Activated naive CD8-positive, alpha-beta T cell treated with anti-CD3 and anti-CD28 coated beads, Interleukin-2, amount 10 ng/mL, durations not matched to agents 7 days and 5 days (primary cell): Measurements from ENCODE around the gene RAB31. TPM values are rescaled to one million over a fixed set of nuclear protein-coding genes. Genes with fewer than 3 reads are reported as not detected.
A peak's percentile ranks its signal among the peaks of the same experiment; 100 is the strongest.
"Not testable (repeated sequence)": the region's sequence is repeated elsewhere in the genome, so short reads cannot be mapped to it uniquely, and the experiment has no call there.

Experiments used
- ATAC-seq: fragments of 150-1000 bp; cut with Tn5 transposase; one replicate; pipeline ENCODE4 v1.10.0; 2021; ENCODE audit warnings: low read depth, moderate library complexity
- POLR2A ChIA-PET: fragments of 350-600 bp; sonication (Branson Sonifier 250); formaldehyde crosslinking; loops from one replicate; lab custom pipeline; 2021; ENCODE audit warnings: antibody characterized with exemption; lab: Charles Lee
- DNase-seq: peaks from one replicate; pipeline ENCODE4 v3.0.0; 2021
- H3K27ac Mint-ChIP-seq: one replicate; pipeline ENCODE4 v1.8.0; 2022; ENCODE audit warnings: mild to moderate bottlenecking, mixed read lengths
- H3K27me3 Mint-ChIP-seq: one replicate; pipeline ENCODE4 v1.8.0; 2022; ENCODE audit warnings: mild to moderate bottlenecking, moderate library complexity, mixed read lengths
- H3K36me3 Mint-ChIP-seq: one replicate; pipeline ENCODE4 v1.8.0; 2021; ENCODE audit warnings: mild to moderate bottlenecking, mixed read lengths
- H3K4me1 Mint-ChIP-seq: one replicate; pipeline ENCODE4 v1.8.0; 2021; ENCODE audit warnings: mixed read lengths
- H3K4me3 Mint-ChIP-seq: one replicate; pipeline ENCODE4 v1.8.0; 2022; ENCODE audit warnings: mild to moderate bottlenecking, moderate library complexity, mixed read lengths
- H3K9me3 Mint-ChIP-seq: one replicate; pipeline ENCODE4 v1.8.0; 2021; ENCODE audit warnings: mixed read lengths
- total RNA-seq, 2 experiments: library from RNA; stranded (reverse); gene quantifications; one replicate each; pipeline ENCODE4 v1.2.3, GENCODE V29; 2021

The RAB31 gene
- total RNA-seq, 2 experiments from 2014 or later: 0.94 to 3.6 TPM

GRCh38 chr18:9756933-9757470 lies 48.9 kb downstream of the RAB31 start:
- H3K9me3 Mint-ChIP-seq: peaks cover 1% of the 10 kb centered on the region
- ATAC-seq (no peak), DNase-seq (no peak)
- POLR2A ChIA-PET: no interaction called here
- H3K27me3 Mint-ChIP-seq: peaks cover 12% of the 10 kb centered on the region
- no peak overlapping the region for H3K27ac Mint-ChIP-seq
- H3K4me3 Mint-ChIP-seq: no peak overlapping the region
- peaks cover 4% of the 10 kb centered on the region for H3K4me1 Mint-ChIP-seq
- no peaks in the 10 kb centered on the region for H3K36me3 Mint-ChIP-seq

GRCh38 chr18:9757827-9758621 lies 49.9 kb downstream of the RAB31 start:
- Mint-ChIP-seq H3K9me3 (peaks cover 1% of the 10 kb centered on the region), H3K36me3 (no peaks in the 10 kb centered on the region), H3K4me1 (peaks cover 4% of the 10 kb centered on the region), H3K4me3 (no peak overlapping the region), H3K27me3 (peaks cover 18% of the 10 kb centered on the region), H3K27ac (no peak overlapping the region)
- POLR2A ChIA-PET: no interaction called here
- ATAC-seq (no peak), DNase-seq (no peak)

- Mint-ChIP-seq H3K9me3 (peaks cover 1% of the 10 kb centered on the region), H3K27me3 (peaks cover 18% of the 10 kb centered on the region), H3K27ac (no peak overlapping the region), H3K36me3 (no peaks in the 10 kb centered on the region), H3K4me3 (no peak overlapping the region), H3K4me1 (peaks cover 4% of the 10 kb centered on the region)
- POLR2A ChIA-PET: no interaction called here
- ATAC-seq (no peak), DNase-seq (no peak)
Measured at GRCh38 chr18:9758624-9759075, 50.5 kb downstream of the RAB31 start.

- POLR2A ChIA-PET: no interaction called here
- Mint-ChIP-seq H3K36me3 (no peaks in the 10 kb centered on the region), H3K27ac (no peak overlapping the region), H3K9me3 (peaks cover 1% of the 10 kb centered on the region), H3K4me3 (no peak overlapping the region), H3K27me3 (peaks cover 18% of the 10 kb centered on the region), H3K4me1 (peaks cover 4% of the 10 kb centered on the region)
- DNase-seq (no peak), ATAC-seq (no peak)
Measured at GRCh38 chr18:9760641-9761040, 52.5 kb downstream of the RAB31 start.

DNA sequence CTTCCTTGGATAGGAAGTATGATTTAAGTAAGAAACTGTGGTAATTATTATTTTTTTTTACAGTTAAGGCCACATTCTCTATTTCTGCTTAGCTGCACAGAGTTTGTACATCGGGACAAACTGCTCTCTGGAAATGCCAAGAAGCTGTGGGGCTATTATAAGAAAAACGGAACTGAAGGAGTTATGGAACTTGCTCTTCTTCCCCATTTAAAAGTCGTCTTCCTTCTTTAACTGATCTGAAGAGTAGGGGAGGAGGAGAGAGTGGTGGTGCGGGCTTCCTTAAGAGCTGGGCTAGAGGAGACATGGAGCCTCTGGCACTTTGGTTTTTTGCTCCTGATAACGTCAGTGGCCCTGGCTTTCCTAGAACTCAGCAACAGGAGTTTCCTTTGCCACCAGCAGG lies 54.4 kb downstream of the RAB31 start:
- Mint-ChIP-seq H3K27ac (no peak overlapping the region), H3K36me3 (no peaks in the 10 kb centered on the region), H3K27me3 (peaks cover 17% of the 10 kb centered on the region), H3K4me3 (no peak overlapping the region), H3K9me3 (peaks cover 1% of the 10 kb centered on the region), H3K4me1 (peaks cover 4% of the 10 kb centered on the region)
- ATAC-seq: no peak
- DNase-seq: no peak
- POLR2A ChIA-PET: no interaction called here

DNA sequence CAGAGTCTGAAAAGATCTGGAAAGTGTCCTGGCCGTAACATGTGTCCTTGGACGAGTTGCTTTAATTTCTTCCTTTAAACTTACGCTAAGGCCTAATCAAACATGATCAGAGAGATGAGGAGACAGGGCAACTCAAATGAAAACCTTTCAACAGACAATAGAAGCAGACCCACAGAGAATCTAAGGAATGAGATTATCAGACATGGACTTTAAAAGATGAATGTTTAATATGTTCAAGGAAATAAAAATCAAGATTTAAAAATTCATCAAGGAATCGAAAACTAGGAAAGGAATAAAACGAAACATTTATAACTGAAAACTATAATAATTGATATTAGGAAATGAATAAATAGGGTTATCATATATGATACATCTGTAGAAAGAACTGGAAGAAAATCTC lies 55.1 kb downstream of the RAB31 start:
- no peak for ATAC-seq
- peaks cover 4% of the 10 kb centered on the region for H3K4me1 Mint-ChIP-seq
- no peak overlapping the region for H3K27ac Mint-ChIP-seq
- peaks cover 17% of the 10 kb centered on the region for H3K27me3 Mint-ChIP-seq
- no peak overlapping the region for H3K4me3 Mint-ChIP-seq
- POLR2A ChIA-PET: no interaction called here
- DNase-seq: no peak
- peaks cover 1% of the 10 kb centered on the region for H3K9me3 Mint-ChIP-seq
- H3K36me3 Mint-ChIP-seq: no peaks in the 10 kb centered on the region

DNA sequence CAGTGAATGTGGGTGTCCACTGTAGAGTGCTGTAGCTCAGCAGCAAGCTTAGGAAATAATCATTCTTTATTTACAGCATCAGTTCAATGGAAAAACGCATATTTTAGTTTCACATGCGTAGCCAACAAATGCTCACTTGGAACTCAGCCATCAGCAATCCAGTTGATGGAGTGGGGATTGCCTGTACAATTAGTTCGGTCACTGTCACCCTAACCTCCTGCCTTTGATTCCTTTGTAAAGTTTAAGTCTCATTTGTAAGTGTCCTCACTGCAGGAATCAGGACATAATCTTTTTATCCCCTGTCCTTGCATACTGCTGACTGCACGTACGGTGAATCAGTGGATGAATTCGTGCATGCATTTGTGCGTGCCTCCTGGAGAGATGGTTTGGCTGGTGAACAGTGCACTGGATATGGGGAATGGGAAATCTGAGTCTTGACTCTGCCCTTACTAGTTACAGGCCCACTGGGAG lies 55.9 kb downstream of the RAB31 start:
- Mint-ChIP-seq H3K4me3 (no peak overlapping the region), H3K27me3 (peaks cover 17% of the 10 kb centered on the region), H3K36me3 (no peaks in the 10 kb centered on the region), H3K27ac (no peak overlapping the region), H3K4me1 (no peaks in the 10 kb centered on the region), H3K9me3 (no peaks in the 10 kb centered on the region)
- POLR2A ChIA-PET: no interaction called here
- ATAC-seq (no peak), DNase-seq (no peak)

DNA sequence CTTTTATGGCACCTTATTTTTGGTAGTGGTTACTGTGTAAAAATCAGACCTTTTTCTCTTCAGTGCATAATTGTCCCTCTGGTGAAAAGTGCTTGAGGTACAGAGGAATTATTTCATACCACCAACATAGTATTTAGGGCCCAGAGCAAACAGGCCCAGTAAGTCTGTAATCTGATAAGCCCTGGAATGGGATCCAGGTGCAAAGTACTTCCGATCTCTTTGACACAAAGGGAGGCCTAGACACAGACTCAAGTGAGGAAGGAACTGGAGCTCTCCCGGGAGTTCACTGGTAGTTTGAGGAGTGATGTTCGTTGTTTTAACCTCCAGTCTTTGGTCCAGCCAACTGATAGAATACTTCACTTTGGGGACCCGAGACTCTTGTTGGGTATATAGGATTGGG lies 57.4 kb downstream of the RAB31 start:
- Mint-ChIP-seq H3K4me1 (no peaks in the 10 kb centered on the region), H3K9me3 (no peaks in the 10 kb centered on the region), H3K4me3 (no peak overlapping the region), H3K27me3 (peaks cover 19% of the 10 kb centered on the region), H3K27ac (no peak overlapping the region), H3K36me3 (no peaks in the 10 kb centered on the region)
- DNase-seq (no peak), ATAC-seq (no peak)
- POLR2A ChIA-PET: no interaction called here

- Mint-ChIP-seq H3K4me3 (no peak overlapping the region), H3K27ac (no peak overlapping the region), H3K4me1 (no peaks in the 10 kb centered on the region), H3K27me3 (peaks cover 19% of the 10 kb centered on the region), H3K9me3 (no peaks in the 10 kb centered on the region), H3K36me3 (no peaks in the 10 kb centered on the region)
- DNase-seq: no peak
- POLR2A ChIA-PET: no interaction called here
- no peak for ATAC-seq
Measured at GRCh38 chr18:9766076-9766481, 58.0 kb downstream of the RAB31 start.

GRCh38 chr18:9766740-9767139 lies 58.6 kb downstream of the RAB31 start:
- ATAC-seq (no peak), DNase-seq (no peak)
- H3K4me1 Mint-ChIP-seq: no peaks in the 10 kb centered on the region
- H3K36me3 Mint-ChIP-seq: no peaks in the 10 kb centered on the region
- POLR2A ChIA-PET: no interaction called here
- H3K27me3 Mint-ChIP-seq: peaks cover 19% of the 10 kb centered on the region
- no peaks in the 10 kb centered on the region for H3K9me3 Mint-ChIP-seq
- no peak overlapping the region for H3K27ac Mint-ChIP-seq
- no peak overlapping the region for H3K4me3 Mint-ChIP-seq

DNA sequence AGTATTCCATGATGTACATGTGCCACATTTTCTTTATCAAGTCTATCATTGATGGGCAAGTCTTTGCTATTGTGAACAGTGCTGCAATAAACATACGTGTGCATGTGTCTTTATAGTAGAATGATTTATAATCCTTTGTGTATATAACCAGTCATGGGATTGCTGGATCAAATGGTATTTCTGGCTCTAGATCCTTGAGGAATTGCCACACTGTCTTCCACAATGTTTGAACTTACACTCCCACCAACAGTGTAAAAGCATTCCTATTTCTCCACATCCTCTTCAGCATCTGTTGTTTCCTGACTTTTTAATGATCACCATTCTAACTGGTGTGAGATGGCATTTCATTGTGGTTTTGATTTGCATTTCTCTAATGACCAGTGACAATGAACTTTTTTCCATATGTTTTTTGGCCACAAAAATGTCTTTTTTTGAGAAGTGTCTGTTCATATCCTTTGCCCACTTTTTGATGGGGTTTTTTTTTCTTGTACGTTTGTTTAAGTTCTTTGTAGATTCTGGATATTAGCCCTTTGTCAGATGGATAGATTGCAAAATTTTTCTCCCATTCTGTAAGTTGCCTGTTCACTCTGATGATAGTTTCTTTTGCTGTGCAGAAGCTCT lies 60.1 kb downstream of the RAB31 start:
- POLR2A ChIA-PET, ATAC-seq, H3K9me3 Mint-ChIP-seq, H3K36me3 Mint-ChIP-seq, H3K27ac Mint-ChIP-seq, DNase-seq, H3K4me3 Mint-ChIP-seq, H3K4me1 Mint-ChIP-seq: not testable (repeated sequence)
- H3K27me3 Mint-ChIP-seq: peaks cover 22% of the 10 kb centered on the region

DNA sequence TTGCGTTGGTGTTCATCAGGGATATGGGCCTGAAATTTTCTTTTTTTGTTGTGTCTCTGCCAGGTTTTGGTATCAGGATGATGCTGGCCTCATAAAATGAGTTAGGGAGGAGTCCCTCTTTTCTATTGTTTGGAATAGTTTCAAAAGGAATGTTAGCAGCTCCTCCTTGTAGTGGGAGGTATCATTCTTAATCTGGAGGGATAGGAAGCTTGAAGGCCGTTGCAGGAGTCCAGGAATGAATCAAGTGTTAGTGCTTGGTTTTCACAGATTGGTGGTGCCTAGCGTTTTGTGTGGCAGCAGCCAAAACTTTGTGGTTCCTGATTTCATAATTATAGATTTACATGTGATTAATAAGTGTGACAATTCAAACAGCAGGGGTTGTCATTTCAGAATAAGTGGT lies 62.0 kb downstream of the RAB31 start:
- H3K4me3 Mint-ChIP-seq, H3K36me3 Mint-ChIP-seq, H3K4me1 Mint-ChIP-seq, H3K27ac Mint-ChIP-seq, DNase-seq, ATAC-seq, H3K9me3 Mint-ChIP-seq: not testable (repeated sequence)
- POLR2A ChIA-PET: interaction anchor here (0.7 kb wide), 1 partner anchor 133 kb away, joined by 5 read pairs; no protein-coding TSS in a partner anchor
- H3K27me3 Mint-ChIP-seq: peaks cover 26% of the 10 kb centered on the region

- H3K36me3 Mint-ChIP-seq: no peaks in the 10 kb centered on the region
- no peak overlapping the region for H3K27ac Mint-ChIP-seq
- H3K27me3 Mint-ChIP-seq: peaks cover 30% of the 10 kb centered on the region
- no peaks in the 10 kb centered on the region for H3K4me1 Mint-ChIP-seq
- no peak overlapping the region for H3K4me3 Mint-ChIP-seq
- H3K9me3 Mint-ChIP-seq: no peaks in the 10 kb centered on the region
- ATAC-seq: no peak
- DNase-seq: peak; percentile 67
- POLR2A ChIA-PET: no interaction called here
Measured at GRCh38 chr18:9771261-9771976, 63.3 kb downstream of the RAB31 start.
